Chondrocyte (in vitro differentiated cells): ENCODE data around the gene DTYMK. TPM values are rescaled to one million over a fixed set of nuclear protein-coding genes. Genes with fewer than 3 reads are reported as not detected.
A peak's percentile ranks its signal among the peaks of the same experiment; 100 is the strongest.
"Not testable (repeated sequence)": the region's sequence is repeated elsewhere in the genome, so short reads cannot be mapped to it uniquely, and the experiment has no call there.

Experiments used
- DNase-seq: peaks from one replicate; pipeline ENCODE4 v3.0.0; 2021; ENCODE audit warnings: mixed read lengths, low spot score
- H3K27ac Mint-ChIP-seq: one replicate; pipeline ENCODE4 v1.8.0; 2021; ENCODE audit warnings: mild to moderate bottlenecking, moderate library complexity, mixed read lengths; ENCODE audit not compliant: unreplicated experiment
- H3K27me3 Mint-ChIP-seq: 2 replicates; pipeline ENCODE4 v1.8.0; 2021; ENCODE audit warnings: low read depth, mixed read lengths
- H3K36me3 Mint-ChIP-seq: 2 replicates; pipeline ENCODE4 v1.8.0; 2021; ENCODE audit warnings: low read depth, mixed read lengths
- H3K4me1 Mint-ChIP-seq: 2 replicates; pipeline ENCODE4 v1.8.0; 2021; ENCODE audit warnings: low read depth, mild to moderate bottlenecking, mixed read lengths
- H3K4me3 Mint-ChIP-seq: one replicate; pipeline ENCODE4 v1.8.0; 2021; ENCODE audit warnings: mild to moderate bottlenecking, moderate library complexity, mixed read lengths; ENCODE audit not compliant: unreplicated experiment
- H3K9me3 Mint-ChIP-seq: 2 replicates; pipeline ENCODE4 v1.8.0; 2021; ENCODE audit warnings: low read depth, mixed read lengths
- total RNA-seq: library from RNA; stranded (reverse); gene quantifications from 3 replicates; pipeline ENCODE4 v1.2.1, GENCODE V29; 2021
- TF ChIP-seq, protein P1 (sequence below): fragments of 200-600 bp; sonication (generic); IDR thresholded peaks from 2 replicates; pipeline ENCODE4 v1.5.0; 2021; ENCODE audit warnings: antibody characterized with exemption, mild to moderate bottlenecking, moderate library complexity

DTYMK gene
- total RNA-seq, 1 donor from 2014 or later, result 23.1 TPM

DNA sequence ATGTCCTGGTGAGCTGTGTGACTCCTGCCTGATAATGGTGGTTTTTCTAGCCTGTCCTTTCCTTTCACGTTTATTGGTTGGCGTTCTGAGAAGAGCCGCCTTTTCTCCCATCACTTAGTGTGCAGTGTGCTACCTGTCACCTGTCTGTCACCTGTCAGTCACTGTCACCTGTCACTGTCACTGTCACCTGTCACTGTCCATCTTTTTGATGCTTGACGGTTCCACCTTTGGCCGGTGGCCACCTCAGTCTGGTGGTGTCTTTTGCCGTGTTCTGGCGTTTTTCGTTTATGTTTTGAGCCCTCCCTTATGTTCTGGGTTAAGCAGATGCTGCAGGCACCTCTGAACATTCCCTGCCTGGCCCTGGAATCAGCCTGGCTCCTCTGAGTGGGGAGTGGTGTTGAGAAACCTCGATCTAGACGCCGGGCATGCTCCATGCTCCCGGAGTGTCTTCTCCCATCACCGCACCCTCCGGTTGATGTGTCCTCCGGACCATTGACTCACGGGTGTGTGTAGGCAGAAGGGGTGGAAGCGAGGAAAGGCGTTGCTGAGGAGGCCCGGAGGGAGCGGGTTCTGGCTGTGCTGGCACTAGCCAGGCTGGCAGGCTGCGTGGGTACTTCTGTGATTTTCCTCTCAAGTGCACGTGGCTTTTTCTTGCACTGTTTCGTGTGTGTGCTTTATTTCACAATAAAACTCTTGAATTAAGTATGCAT, 20.7 kb downstream of the DTYMK start:
- H3K27me3 Mint-ChIP-seq, result no peaks in the 10 kb centered on the region
- DNase-seq, result no peak
- peak overlapping the region; percentile 99 for H3K27ac Mint-ChIP-seq
- peaks cover 9% of the 10 kb centered on the region for H3K36me3 Mint-ChIP-seq
- H3K9me3 Mint-ChIP-seq, result no peaks in the 10 kb centered on the region
- TF ChIP-seq, protein P1, sequence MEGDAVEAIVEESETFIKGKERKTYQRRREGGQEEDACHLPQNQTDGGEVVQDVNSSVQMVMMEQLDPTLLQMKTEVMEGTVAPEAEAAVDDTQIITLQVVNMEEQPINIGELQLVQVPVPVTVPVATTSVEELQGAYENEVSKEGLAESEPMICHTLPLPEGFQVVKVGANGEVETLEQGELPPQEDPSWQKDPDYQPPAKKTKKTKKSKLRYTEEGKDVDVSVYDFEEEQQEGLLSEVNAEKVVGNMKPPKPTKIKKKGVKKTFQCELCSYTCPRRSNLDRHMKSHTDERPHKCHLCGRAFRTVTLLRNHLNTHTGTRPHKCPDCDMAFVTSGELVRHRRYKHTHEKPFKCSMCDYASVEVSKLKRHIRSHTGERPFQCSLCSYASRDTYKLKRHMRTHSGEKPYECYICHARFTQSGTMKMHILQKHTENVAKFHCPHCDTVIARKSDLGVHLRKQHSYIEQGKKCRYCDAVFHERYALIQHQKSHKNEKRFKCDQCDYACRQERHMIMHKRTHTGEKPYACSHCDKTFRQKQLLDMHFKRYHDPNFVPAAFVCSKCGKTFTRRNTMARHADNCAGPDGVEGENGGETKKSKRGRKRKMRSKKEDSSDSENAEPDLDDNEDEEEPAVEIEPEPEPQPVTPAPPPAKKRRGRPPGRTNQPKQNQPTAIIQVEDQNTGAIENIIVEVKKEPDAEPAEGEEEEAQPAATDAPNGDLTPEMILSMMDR, result peak; percentile 14
- H3K4me1 Mint-ChIP-seq, result peaks cover 16% of the 10 kb centered on the region
- no peak overlapping the region for H3K4me3 Mint-ChIP-seq

- DNase-seq, H3K27ac Mint-ChIP-seq, H3K4me3 Mint-ChIP-seq, H3K9me3 Mint-ChIP-seq, H3K27me3 Mint-ChIP-seq: not testable (repeated sequence)
- H3K36me3 Mint-ChIP-seq, result peaks cover 17% of the 10 kb centered on the region
- peaks cover 16% of the 10 kb centered on the region for H3K4me1 Mint-ChIP-seq
These were observed 23.9 kb downstream of the DTYMK start for GRCh38 chr2:241662731-241663130.

DNA sequence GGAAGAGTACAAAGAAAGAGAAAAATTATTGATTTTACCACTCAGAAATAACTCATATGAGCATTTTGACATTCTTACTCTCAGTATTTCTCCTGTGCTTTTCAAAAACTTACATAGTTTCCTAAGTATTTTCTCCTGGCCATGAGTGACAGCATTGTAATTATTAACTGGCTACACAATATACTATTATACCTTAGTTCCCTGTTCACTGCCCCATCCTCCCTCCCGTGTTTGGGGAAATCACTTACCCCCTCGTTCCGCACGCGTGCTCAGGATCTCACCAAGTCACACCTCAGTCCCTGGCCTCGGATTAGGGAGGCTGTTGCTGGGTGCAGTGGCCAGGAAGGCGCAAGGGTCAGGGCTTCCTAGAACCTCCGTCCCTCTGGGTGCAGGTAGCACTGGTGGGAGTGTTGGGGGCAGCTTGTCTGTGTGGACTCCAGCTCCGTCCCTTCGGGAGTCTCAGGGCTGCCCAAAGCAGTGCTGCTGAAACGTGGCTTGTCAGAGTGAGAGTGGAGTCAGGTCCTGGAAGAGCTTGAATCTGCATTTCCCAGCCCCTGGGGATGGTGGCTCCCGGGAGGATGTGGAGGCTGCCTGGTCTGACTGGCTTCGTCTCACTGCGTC, 25.9 kb downstream of the DTYMK start:
- TF ChIP-seq, protein P1, result no peak
- H3K27ac Mint-ChIP-seq, result no peak overlapping the region
- peaks cover 26% of the 10 kb centered on the region for H3K36me3 Mint-ChIP-seq
- no peaks in the 10 kb centered on the region for H3K27me3 Mint-ChIP-seq
- DNase-seq, result no peak
- H3K4me3 Mint-ChIP-seq, result no peak overlapping the region
- peaks cover 9% of the 10 kb centered on the region for H3K4me1 Mint-ChIP-seq
- H3K9me3 Mint-ChIP-seq, result no peaks in the 10 kb centered on the region

- no peak for DNase-seq
- Mint-ChIP-seq H3K36me3 (peaks cover 30% of the 10 kb centered on the region), H3K27me3 (no peaks in the 10 kb centered on the region), H3K4me3 (no peak overlapping the region), H3K27ac (peak overlapping the region; percentile 32), H3K4me1 (no peaks in the 10 kb centered on the region), H3K9me3 (no peaks in the 10 kb centered on the region)
- TF ChIP-seq, protein P1, result peak; percentile 85
These were observed 27.4 kb downstream of the DTYMK start for GRCh38 chr2:241659150-241659739.

DNA sequence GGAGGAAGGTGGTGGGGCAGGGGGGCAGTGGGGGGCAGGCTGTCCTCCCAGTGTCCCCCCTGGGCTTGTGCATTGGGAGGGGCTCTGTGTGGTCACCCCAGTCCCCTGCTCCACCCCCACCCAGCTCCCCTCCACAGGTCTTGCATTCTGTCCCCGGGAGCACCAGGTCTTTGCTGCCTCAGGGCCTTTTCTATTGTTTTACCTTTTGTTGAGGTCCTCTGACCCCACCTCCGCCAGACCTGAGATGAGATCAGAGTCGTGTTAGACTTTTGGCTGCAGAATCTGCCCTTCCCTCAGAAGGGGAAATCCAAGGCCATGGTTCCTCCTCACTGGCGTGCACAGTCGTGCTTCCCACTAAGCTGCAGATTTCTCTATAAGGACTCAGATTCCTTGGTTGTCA, 28.3 kb downstream of the DTYMK start:
- Mint-ChIP-seq H3K4me1 (no peaks in the 10 kb centered on the region), H3K36me3 (peaks cover 30% of the 10 kb centered on the region), H3K9me3 (no peaks in the 10 kb centered on the region), H3K27ac (no peak overlapping the region), H3K27me3 (no peaks in the 10 kb centered on the region), H3K4me3 (no peak overlapping the region)
- TF ChIP-seq, protein P1, result no peak
- no peak for DNase-seq
